Measurements from ENCODE around the gene MORC1. TPM values are rescaled to one million over a fixed set of nuclear protein-coding genes. Genes with fewer than 3 reads are reported as not detected.
"Not testable (repeated sequence)": the region's sequence is repeated elsewhere in the genome, so short reads cannot be mapped to it uniquely, and the experiment has no call there.

Gene MORC1
- total RNA-seq = 0.90 TPM
- polyA plus RNA-seq = 0.46 TPM

- H3K4me3 ChIP-seq (ENCODE audit: low read depth, low read length) = no peak within 1 kb of the TSS
- H3K27ac ChIP-seq (ENCODE audit: low read depth) = no peak within 1 kb of the TSS
- WGBS = 94% methylated on average over 38 of the region's 38 CpGs
- H3K36me3 ChIP-seq (ENCODE audit: insufficient read depth) = no peaks in the 10 kb centered on the region
- no peak for DNase-seq (ENCODE audit: extremely low spot score)
- H3K4me1 ChIP-seq (ENCODE audit: insufficient read depth) = no peaks in the 10 kb centered on the region
Measured at GRCh38 chr3:109117939-109118338, at the start of gene MORC1. Gene MORC1, minus strand, starts transcription at chr3:109118134. Its CDS starts 75 bp downstream, at chr3:109118059.

DNA sequence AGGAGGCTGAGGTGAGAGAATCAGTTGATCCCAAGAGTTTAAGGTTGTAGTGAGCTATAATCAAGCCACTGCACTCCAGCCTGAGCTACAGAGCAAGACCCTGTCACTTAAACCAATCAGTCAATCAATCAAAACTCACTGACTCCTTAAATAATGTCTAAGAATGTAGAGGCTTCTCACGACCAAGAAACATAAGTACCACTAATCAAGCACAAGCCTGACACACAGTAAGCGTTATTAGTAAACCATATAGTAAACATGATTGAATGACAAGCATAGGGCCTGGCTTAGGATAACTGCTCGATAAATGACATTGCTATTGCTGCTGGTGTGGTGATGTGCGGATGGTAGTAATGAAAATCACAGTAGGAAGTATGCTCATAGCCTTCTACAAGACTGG lies 48.0 kb upstream of the MORC1 start:
- no peak overlapping the region for H3K27ac ChIP-seq (ENCODE audit: low read depth)
- 91% methylated on average over 4 of the region's 4 CpGs for WGBS
- no peaks in the 10 kb centered on the region for H3K36me3 ChIP-seq (ENCODE audit: insufficient read depth)
- no peak overlapping the region for H3K4me3 ChIP-seq (ENCODE audit: low read depth, low read length)
- no peak for DNase-seq (ENCODE audit: extremely low spot score)
- no peaks in the 10 kb centered on the region for H3K4me1 ChIP-seq (ENCODE audit: insufficient read depth)

GRCh38 chr3:109161487-109162123 lies 43.7 kb upstream of the MORC1 start:
- 36% methylated on average over 2 of the region's 2 CpGs for WGBS
- H3K36me3 ChIP-seq (ENCODE audit: insufficient read depth) = no peaks in the 10 kb centered on the region

GRCh38 chr3:109155828-109156227 lies 37.9 kb upstream of the MORC1 start:
- H3K36me3 ChIP-seq (ENCODE audit: insufficient read depth) = no peaks in the 10 kb centered on the region
- no peaks in the 10 kb centered on the region for H3K4me1 ChIP-seq (ENCODE audit: insufficient read depth)
- no peak overlapping the region for H3K4me3 ChIP-seq (ENCODE audit: low read depth, low read length)
- 74% methylated on average over 1 of the region's 1 CpG for WGBS
- no peak for DNase-seq (ENCODE audit: extremely low spot score)
- H3K27ac ChIP-seq (ENCODE audit: low read depth) = no peak overlapping the region

More at GRCh38 chr3:109161487-109162123, 43.7 kb upstream of the MORC1 start:
- Histone ChIP-seq H3K4me3 (ENCODE audit: low read depth, low read length) (no peak overlapping the region), H3K27ac (ENCODE audit: low read depth) (no peak overlapping the region), H3K4me1 (ENCODE audit: insufficient read depth) (no peaks in the 10 kb centered on the region)
- DNase-seq (ENCODE audit: extremely low spot score) = no peak

DNA sequence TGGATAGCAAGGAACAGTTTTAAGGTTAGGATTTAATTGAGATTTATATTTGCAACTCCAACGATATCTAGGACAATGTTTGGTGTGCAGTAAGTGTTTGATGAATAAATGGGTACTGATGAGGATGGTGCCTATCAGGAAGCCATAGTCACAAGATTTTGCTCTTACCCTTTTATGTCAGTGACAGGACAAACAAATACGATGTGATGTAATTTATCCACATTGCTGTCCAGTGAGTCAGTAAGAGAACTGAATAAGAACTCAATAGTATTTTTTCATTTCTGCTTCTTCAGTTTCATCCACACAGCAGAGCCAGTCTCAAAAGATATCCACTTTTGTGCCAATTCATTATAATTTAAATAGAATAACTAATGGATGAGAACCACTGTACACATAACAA lies 37.0 kb upstream of the MORC1 start:
- 71% methylated on average over 2 of the region's 2 CpGs for WGBS
- Histone ChIP-seq H3K4me1 (ENCODE audit: insufficient read depth) (no peaks in the 10 kb centered on the region), H3K27ac (ENCODE audit: low read depth) (no peak overlapping the region), H3K4me3 (ENCODE audit: low read depth, low read length) (no peak overlapping the region), H3K36me3 (ENCODE audit: insufficient read depth) (no peaks in the 10 kb centered on the region)
- DNase-seq (ENCODE audit: extremely low spot score) = no peak

GRCh38 chr3:109152320-109152719 lies 34.4 kb upstream of the MORC1 start:
- Histone ChIP-seq H3K36me3 (ENCODE audit: insufficient read depth) (no peaks in the 10 kb centered on the region), H3K4me3 (ENCODE audit: low read depth, low read length) (no peak overlapping the region), H3K27ac (ENCODE audit: low read depth) (no peak overlapping the region), H3K4me1 (ENCODE audit: insufficient read depth) (no peaks in the 10 kb centered on the region)
- DNase-seq (ENCODE audit: extremely low spot score) = no peak
- 60% methylated on average over 4 of the region's 4 CpGs for WGBS

GRCh38 chr3:109149078-109149477 lies 31.1 kb upstream of the MORC1 start:
- no peak for DNase-seq (ENCODE audit: extremely low spot score)
- Histone ChIP-seq H3K36me3 (ENCODE audit: insufficient read depth) (no peaks in the 10 kb centered on the region), H3K4me1 (ENCODE audit: insufficient read depth) (no peaks in the 10 kb centered on the region), H3K4me3 (ENCODE audit: low read depth, low read length) (no peak overlapping the region), H3K27ac (ENCODE audit: low read depth) (no peak overlapping the region)
- 89% methylated on average over 2 of the region's 2 CpGs for WGBS

DNA sequence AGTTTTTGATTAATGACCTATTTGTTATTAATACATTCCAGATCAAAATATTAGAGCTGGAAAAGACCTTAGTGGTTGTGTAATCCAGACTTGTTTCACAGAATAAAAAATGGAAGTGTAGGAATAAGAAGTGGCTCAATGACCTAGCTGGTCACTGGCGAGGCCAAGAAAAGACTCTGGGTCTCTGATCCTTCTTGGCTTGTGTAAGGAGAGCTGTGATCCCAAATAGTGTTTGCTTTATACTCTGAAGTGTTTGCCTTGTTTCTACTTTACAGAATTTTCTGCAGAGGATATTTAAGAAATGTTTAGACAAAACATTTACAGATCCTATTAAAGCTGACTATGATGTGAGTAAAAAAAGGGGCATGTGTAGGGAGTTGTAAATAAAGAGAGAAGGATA lies 25.7 kb upstream of the MORC1 start:
- Histone ChIP-seq H3K27ac (ENCODE audit: low read depth) (no peak overlapping the region), H3K4me1 (ENCODE audit: insufficient read depth) (no peaks in the 10 kb centered on the region), H3K4me3 (ENCODE audit: low read depth, low read length) (no peak overlapping the region), H3K36me3 (ENCODE audit: insufficient read depth) (no peaks in the 10 kb centered on the region)
- WGBS = 80% methylated on average over 1 of the region's 1 CpG
- DNase-seq (ENCODE audit: extremely low spot score) = no peak

GRCh38 chr3:109140318-109140717 lies 22.4 kb upstream of the MORC1 start:
- Histone ChIP-seq H3K4me1 (ENCODE audit: insufficient read depth) (no peaks in the 10 kb centered on the region), H3K36me3 (ENCODE audit: insufficient read depth) (no peaks in the 10 kb centered on the region), H3K4me3 (ENCODE audit: low read depth, low read length) (no peak overlapping the region), H3K27ac (ENCODE audit: low read depth) (no peak overlapping the region)
- DNase-seq (ENCODE audit: extremely low spot score) = no peak
- WGBS = 85% methylated on average over 4 of the region's 4 CpGs

GRCh38 chr3:109137761-109138160 lies 19.8 kb upstream of the MORC1 start:
- no peaks in the 10 kb centered on the region for H3K4me1 ChIP-seq (ENCODE audit: insufficient read depth)
- H3K4me3 ChIP-seq (ENCODE audit: low read depth, low read length) = no peak overlapping the region
- DNase-seq (ENCODE audit: extremely low spot score) = no peak
- H3K36me3 ChIP-seq (ENCODE audit: insufficient read depth) = no peaks in the 10 kb centered on the region
- 74% methylated on average over 2 of the region's 2 CpGs for whole genome bisulfite sequencing
- no peak overlapping the region for H3K27ac ChIP-seq (ENCODE audit: low read depth)

DNA sequence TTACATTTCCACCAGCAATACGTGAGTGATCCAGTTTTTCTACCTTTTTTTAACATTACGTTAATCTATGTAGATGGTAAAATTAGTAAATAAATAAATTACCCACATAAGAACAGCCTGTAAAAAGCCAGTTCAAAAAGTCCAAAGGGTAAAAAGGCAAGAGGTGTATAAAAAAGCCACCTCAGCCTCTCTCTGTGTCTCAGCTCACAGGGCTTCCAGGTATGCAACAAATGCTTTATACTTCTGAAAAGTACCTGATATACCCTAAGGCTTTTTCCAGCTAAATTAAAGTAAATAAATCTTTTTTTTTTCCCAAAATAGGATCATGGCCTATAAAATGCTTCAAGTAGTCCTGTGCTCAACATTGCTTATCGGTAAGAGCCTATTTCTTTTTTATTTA lies 18.6 kb upstream of the MORC1 start, which contains the start of gene C3orf85:
TSS of gene C3orf85 (plus strand) at position 197 of the 400 bp plus-strand sequence. CDS start at position 326, 129 bp downstream.
- WGBS = 89% methylated on average over 3 of the region's 3 CpGs
- no peaks in the 10 kb centered on the region for H3K36me3 ChIP-seq (ENCODE audit: insufficient read depth)
- no peak within 1 kb of the TSS for H3K27ac ChIP-seq (ENCODE audit: low read depth)
- no peak for DNase-seq (ENCODE audit: extremely low spot score)
- no peaks in the 10 kb centered on the region for H3K4me1 ChIP-seq (ENCODE audit: insufficient read depth)
- no peak within 1 kb of the TSS for H3K4me3 ChIP-seq (ENCODE audit: low read depth, low read length)

DNA sequence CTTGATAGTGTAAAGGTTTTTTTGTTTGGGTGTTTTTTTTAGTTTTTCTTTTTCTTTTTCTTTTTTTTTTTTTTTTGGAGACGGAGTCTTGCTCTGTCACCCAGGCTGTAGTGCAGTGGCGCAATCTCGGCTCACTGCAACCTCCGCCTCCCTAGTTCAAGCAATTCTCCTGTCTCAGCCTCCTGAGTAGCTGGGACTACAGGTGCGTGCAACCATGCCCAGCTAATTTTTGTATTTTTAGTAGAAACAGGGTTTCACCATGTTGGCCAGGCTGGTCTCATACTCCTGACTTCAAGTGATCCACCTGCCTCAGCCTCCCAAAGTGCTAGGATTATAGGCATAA lies 15.5 kb upstream of the MORC1 start:
- H3K27ac ChIP-seq (ENCODE audit: low read depth); H3K4me3 ChIP-seq (ENCODE audit: low read depth, low read length); H3K4me1 ChIP-seq (ENCODE audit: insufficient read depth); H3K36me3 ChIP-seq (ENCODE audit: insufficient read depth); DNase-seq (ENCODE audit: extremely low spot score): not testable (repeated sequence)
- whole genome bisulfite sequencing = 98% methylated on average over 5 of the region's 5 CpGs

GRCh38 chr3:109132801-109133473 lies 15.0 kb upstream of the MORC1 start:
- Histone ChIP-seq H3K4me3 (ENCODE audit: low read depth, low read length) (no peak overlapping the region), H3K4me1 (ENCODE audit: insufficient read depth) (no peaks in the 10 kb centered on the region), H3K36me3 (ENCODE audit: insufficient read depth) (no peaks in the 10 kb centered on the region), H3K27ac (ENCODE audit: low read depth) (no peak overlapping the region)
- 68% methylated on average over 5 of the region's 5 CpGs for WGBS
- DNase-seq (ENCODE audit: extremely low spot score) = no peak

DNA sequence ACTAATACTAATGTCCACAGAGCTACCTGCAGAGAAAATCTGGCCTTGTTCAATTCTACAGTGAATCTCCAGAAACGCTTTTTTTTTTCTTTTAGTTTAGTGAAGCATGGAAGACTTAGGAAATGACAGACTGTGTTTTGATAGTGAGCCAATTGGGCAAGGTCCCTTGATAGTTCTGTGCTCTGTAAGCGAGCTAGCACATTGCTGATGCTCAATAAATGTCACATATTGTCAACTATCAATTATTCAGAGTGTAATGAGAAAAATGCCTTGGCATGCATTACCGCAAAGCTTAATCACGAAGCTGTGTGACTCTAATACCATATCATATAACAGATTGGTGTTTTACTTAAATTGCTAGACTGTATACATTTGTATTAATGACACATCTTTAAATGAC lies 13.3 kb upstream of the MORC1 start:
- H3K36me3 ChIP-seq (ENCODE audit: insufficient read depth) = no peaks in the 10 kb centered on the region
- 47% methylated on average over 4 of the region's 4 CpGs for WGBS
- H3K4me1 ChIP-seq (ENCODE audit: insufficient read depth) = no peaks in the 10 kb centered on the region
- no peak overlapping the region for H3K4me3 ChIP-seq (ENCODE audit: low read depth, low read length)
- DNase-seq (ENCODE audit: extremely low spot score) = no peak
- no peak overlapping the region for H3K27ac ChIP-seq (ENCODE audit: low read depth)
